ENCODE measurements around the gene CREB3. TPM values are rescaled to one million over a fixed set of nuclear protein-coding genes. Genes with fewer than 3 reads are reported as not detected.

The CREB3 gene
- total RNA-seq, 1 experiment from 2014 or later = 34.8 TPM

- intact Hi-C loops (cut with micrococcal nuclease) = no loop called here
- Histone ChIP-seq H3K4me3 (ENCODE audit: low read length) (no peak overlapping the region), H4K20me1 (ENCODE audit: low read length) (no peaks in the 10 kb centered on the region), H3K4me1 (ENCODE audit: insufficient read depth, low read length) (peaks cover 4% of the 10 kb centered on the region; the same call in 1 of the 2 replicates), H3F3A (ENCODE audit: low read length, unreplicated experiment) (no peaks in the 10 kb centered on the region), H3K36me3 (ENCODE audit: low read depth, low read length) (peaks cover 46% of the 10 kb centered on the region; the same call in 1 of the 2 replicates), H3K27ac (ENCODE audit: low read length) (no peak overlapping the region), H3K4me2 (ENCODE audit: low read length) (no peak overlapping the region), H3K9ac (ENCODE audit: low read length) (no peak overlapping the region), H3K79me2 (ENCODE audit: low read length) (no peaks in the 10 kb centered on the region), H3K9me3 (ENCODE audit: low read length) (no peaks in the 10 kb centered on the region), H2AFZ (ENCODE audit: low read length) (no peak overlapping the region), H3K27me3 (ENCODE audit: low read length) (no peaks in the 10 kb centered on the region), H3K9me2 (replicated peaks; ENCODE audit: low read length) (no peaks in the 10 kb centered on the region)
- TF ChIP-seq EZH2phosphoT487 (IDR thresholded peaks at IDR 0.05; ENCODE audit: borderline replicate concordance, low read length) (no peak), EZH2 (IDR thresholded peaks at IDR 0.05; ENCODE audit: low read length, unreplicated experiment) (no peak)
- TF ChIP-seq, protein P1, sequence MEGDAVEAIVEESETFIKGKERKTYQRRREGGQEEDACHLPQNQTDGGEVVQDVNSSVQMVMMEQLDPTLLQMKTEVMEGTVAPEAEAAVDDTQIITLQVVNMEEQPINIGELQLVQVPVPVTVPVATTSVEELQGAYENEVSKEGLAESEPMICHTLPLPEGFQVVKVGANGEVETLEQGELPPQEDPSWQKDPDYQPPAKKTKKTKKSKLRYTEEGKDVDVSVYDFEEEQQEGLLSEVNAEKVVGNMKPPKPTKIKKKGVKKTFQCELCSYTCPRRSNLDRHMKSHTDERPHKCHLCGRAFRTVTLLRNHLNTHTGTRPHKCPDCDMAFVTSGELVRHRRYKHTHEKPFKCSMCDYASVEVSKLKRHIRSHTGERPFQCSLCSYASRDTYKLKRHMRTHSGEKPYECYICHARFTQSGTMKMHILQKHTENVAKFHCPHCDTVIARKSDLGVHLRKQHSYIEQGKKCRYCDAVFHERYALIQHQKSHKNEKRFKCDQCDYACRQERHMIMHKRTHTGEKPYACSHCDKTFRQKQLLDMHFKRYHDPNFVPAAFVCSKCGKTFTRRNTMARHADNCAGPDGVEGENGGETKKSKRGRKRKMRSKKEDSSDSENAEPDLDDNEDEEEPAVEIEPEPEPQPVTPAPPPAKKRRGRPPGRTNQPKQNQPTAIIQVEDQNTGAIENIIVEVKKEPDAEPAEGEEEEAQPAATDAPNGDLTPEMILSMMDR (conservative IDR thresholded peaks at IDR 0.05; ENCODE audit: low read depth, low read length) = no peak
- ATAC-seq = no peak
- no peak for DNase-seq
- BruUV-seq (replicated peaks) = no TSS peak
- CTCF ChIA-PET = interaction anchor here (1.0 kb wide), 1 partner anchor 55 kb away, joined by 8 read pairs; no protein-coding TSS in a partner anchor
- POLR2A ChIA-PET (ENCODE audit: unreplicated experiment) = no interaction called here
These were observed 16.2 kb upstream of the CREB3 start for GRCh38 chr9:35716230-35716629.

DNA sequence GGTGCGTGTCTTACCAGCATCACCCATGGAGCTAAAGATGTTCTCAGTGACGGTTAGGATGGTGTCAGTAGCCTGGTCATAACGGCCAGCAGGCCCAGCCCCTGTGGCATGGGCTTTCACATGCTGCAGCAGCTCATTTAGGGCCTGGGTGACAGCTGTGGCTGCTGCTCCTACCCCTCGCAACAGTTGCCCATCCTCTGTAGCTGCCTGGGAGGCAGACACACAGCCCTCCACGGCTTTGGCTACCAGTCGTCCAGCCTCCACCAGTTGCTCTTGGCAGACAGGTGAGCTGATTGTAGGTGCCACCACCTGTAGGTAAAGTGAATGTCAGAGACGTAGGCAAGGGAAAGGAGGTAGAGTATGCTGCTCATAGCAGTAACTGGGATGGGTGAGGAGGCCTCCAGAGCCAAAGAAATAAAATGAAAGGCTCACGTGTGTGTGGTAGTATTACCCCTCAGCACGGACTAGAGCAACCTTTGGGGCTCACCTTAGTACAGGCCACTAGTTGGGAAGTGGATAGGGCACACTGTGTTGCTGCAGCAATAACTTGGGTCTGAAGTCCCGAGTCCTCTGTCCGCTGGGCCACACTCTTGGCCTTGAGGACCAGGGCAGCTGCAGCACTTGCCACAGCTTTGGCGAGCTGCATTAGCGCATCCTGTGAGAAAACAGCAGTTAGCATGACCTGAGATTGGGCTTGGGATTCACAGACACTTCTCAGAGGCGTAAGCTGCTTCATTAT, 15.2 kb upstream of the CREB3 start:
- Histone ChIP-seq H3K27me3 (ENCODE audit: low read length) (no peaks in the 10 kb centered on the region), H3K4me2 (ENCODE audit: low read length) (no peak overlapping the region), H3K4me3 (ENCODE audit: low read length) (no peak overlapping the region), H3K9me3 (ENCODE audit: low read length) (no peaks in the 10 kb centered on the region), H3K27ac (ENCODE audit: low read length) (no peak overlapping the region), H3K9ac (ENCODE audit: low read length) (no peak overlapping the region), H3K4me1 (ENCODE audit: insufficient read depth, low read length) (peaks cover 4% of the 10 kb centered on the region; the same call in 1 of the 2 replicates), H3F3A (ENCODE audit: low read length, unreplicated experiment) (no peaks in the 10 kb centered on the region), H4K20me1 (ENCODE audit: low read length) (no peaks in the 10 kb centered on the region), H2AFZ (ENCODE audit: low read length) (no peak overlapping the region), H3K36me3 (ENCODE audit: low read depth, low read length) (peaks cover 51% of the 10 kb centered on the region), H3K79me2 (ENCODE audit: low read length) (no peaks in the 10 kb centered on the region), H3K9me2 (replicated peaks; ENCODE audit: low read length) (no peaks in the 10 kb centered on the region)
- BruUV-seq (replicated peaks) = no TSS peak
- TF ChIP-seq, protein P1 (conservative IDR thresholded peaks at IDR 0.05; ENCODE audit: low read depth, low read length) = no peak
- TF ChIP-seq EZH2 (IDR thresholded peaks at IDR 0.05; ENCODE audit: low read length, unreplicated experiment) = no peak
- no peak for TF ChIP-seq EZH2phosphoT487 (IDR thresholded peaks at IDR 0.05; ENCODE audit: borderline replicate concordance, low read length)
- ATAC-seq (no peak), DNase-seq (no peak)
- POLR2A ChIA-PET (ENCODE audit: unreplicated experiment) = no interaction called here
- intact Hi-C loops (cut with micrococcal nuclease) = no loop called here
- CTCF ChIA-PET = no interaction called here
